ENCODE measurements around the gene GRAMD2B. TPM values are rescaled to one million over a fixed set of nuclear protein-coding genes. Genes with fewer than 3 reads are reported as not detected.
"Not testable (repeated sequence)": the region's sequence is repeated elsewhere in the genome, so short reads cannot be mapped to it uniquely, and the experiment has no call there.

The GRAMD2B gene
- total RNA-seq, 1 donor from 2014 or later: 11.2 TPM

DNA sequence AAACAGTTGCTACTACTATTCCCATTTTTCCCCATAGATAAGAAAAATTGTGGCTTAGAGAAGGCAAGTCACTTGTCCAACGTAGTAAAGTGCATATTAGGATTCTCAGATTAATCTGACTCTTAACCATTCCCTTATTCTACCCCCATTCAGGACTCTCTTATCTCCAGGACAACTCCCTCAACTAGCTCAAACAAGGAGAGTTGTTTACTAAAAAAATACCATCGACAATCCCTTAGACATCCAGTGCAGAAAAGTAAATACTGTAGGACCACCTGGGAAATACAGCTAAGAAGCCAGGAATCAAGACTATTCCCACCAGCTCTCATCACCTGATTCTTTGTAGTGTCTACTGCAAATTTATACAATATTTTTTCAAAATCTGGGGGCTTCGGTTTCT lies 9.4 kb upstream of the GRAMD2B start:
- no peak for DNase-seq

DNA sequence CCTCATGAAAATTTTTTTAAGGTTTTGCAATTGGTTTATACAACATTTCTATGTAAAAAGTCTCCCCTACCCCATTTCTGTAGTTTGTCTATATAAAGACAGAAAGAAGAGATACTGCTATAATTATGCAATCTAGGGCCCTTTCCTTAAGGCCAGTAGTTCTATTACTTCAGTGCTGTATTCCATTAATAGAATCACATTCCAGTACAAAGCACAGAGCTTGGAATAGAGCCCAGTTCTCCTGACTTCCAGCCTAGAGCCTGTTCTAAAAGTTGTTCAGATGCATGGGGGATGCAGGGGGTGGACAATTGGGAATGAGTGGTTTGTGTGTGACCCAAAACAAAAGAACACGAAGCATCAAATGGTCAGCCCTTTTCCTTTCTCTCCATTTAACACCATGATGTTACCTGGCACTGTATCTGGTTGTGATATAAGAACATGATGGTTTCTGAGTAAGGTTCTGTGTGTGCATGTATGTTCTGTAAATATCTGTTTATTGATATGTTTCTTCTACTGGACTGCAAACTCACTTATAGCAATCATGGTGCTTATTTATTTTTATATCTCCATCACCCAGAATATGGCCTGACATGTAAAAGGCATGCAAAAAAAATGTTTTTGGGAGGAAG lies 8.2 kb upstream of the GRAMD2B start:
- DNase-seq: no peak

DNA sequence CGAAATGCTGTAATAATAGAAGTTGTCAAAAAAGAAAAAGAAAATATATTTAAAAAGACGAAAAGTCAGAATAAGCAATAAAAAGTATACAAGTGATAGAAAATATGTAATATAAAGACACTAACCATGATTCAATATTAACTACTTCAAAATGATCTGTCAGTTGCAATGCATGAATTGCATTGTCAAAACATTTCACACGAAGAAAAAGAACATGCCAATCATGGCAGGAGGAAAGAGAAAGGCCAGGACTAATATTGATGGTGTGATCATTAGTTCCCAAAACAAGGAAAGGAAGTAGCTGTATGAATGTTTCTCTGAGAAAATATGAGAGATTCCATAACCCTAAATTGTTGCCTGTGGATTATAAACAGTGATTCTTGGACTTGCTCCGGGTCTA lies 7.4 kb upstream of the GRAMD2B start:
- no peak for DNase-seq

DNA sequence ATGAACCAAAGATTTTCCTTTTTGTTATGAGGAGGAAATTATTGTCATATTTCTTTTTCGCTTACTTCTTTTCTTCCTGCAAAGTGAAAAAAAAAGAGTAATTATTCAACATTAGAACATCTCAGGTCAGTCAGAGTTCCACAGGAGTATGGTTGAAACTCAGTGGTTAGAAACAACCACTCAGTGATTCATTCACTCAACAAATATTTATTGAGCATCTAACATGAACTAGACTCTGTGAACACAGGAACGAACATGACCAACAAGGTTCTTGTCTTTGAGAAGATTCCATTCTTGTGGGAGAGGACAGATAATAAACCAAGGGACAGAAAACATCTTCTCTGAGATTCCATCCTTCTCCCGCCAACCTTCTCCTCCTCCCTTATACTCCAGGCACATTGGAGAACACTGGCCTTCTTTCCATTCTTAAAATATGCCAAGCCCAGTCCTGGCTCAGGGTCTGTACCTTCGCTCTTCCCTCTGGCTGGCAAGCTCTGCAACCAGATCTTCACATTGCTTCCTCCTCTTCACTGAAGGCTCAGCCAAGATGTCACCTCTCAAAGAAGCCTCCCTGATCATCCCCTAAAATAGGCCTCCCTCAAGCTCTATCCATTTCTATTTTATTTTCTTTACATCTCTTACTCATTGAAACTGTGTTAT lies 6.8 kb upstream of the GRAMD2B start:
- DNase-seq: peak; percentile 26

DNA sequence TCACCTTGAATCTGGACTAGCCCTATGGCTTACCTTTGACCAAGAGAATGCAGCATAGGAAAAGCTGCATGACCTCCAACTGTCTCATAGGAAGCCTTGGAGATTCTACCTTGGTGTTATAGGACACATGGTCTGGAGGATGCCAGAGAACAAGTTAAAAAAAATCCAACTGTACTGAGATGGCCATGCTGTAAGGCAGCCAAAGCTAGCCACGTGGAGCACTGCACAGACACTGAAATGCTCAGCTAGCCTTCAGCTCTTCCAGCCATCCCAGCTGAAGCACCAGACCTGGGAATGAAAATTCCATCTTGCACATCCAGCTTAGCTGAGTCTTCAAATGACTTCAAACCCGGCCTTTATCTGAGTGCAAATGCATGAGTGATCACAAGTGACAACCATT lies 6.0 kb upstream of the GRAMD2B start:
- DNase-seq: no peak

DNA sequence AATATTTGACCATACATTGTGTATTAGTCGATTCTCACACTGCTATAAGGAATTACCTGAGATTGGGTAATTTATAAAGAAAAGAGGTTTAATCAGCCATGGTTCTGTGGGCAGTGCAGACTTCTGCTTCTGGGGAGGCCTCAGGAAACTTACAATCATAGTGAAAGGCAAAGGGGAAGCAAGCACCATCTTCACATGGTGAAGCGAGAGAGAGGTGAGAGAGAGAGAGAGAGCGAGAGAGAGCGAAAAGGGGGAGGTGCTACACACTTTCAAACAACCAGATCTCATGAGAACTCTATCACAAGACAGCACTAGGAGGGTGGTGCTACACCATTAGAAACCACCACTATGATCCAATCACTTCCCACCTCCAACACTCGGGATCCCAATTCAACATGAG lies 4.1 kb upstream of the GRAMD2B start:
- no peak for DNase-seq

DNA sequence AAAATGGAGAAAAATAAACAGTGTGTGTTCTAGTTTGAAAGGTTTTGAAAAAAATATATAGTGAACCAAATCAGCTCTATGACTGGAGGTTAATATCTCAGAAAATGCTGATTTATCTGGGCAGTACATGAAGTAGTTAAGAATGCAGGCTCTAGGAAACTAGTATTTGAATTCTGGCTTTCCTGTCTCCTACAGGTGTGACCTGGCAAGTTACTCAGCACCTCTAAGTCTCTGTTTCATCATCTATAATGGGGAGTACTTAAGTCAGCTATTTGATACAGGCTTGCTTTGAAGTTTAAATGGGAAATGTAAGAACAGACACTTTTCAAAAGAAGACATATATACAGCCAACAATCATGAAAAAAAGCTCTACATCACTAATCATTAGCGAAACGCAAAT lies 5.2 kb downstream of the GRAMD2B start:
- DNase-seq: no peak

DNA sequence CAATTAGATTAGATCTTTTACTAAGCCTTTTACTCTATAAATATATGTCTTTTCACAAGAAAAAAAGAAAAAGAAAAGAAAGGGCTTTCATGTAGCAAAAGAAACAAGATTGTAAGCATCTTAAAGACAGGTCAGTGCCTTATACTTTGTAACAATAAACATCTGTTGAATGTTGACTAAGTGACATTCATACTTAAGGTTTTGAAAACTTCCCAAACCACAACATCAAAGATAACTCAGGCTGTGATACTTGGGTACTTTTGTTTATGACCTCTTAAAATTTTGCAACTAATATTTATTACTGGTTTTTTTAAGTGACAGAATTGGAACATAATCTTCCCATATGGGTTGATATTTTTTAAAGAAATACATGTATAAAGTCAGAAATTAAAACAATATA lies 7.4 kb downstream of the GRAMD2B start:
- no peak for DNase-seq

DNA sequence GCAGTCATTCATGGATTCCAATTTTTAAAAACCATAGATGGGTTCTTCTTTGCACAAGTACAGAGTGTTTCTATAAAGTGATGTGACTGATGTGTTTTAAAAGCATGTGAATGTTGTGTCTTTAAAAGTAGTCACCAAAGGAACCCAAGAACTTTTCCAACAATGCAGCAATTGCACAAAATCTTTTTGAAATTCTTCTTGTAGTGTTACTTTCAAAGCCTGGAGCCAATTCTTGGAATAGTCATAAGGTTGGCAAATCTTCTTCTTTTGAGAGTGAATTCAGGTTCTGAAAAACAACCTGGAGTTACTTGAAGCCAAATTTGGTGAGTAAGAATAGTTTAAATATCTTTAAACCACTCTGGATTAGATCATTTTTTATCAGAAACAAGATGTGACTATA lies 10.5 kb downstream of the GRAMD2B start:
- DNase-seq: no peak

DNA sequence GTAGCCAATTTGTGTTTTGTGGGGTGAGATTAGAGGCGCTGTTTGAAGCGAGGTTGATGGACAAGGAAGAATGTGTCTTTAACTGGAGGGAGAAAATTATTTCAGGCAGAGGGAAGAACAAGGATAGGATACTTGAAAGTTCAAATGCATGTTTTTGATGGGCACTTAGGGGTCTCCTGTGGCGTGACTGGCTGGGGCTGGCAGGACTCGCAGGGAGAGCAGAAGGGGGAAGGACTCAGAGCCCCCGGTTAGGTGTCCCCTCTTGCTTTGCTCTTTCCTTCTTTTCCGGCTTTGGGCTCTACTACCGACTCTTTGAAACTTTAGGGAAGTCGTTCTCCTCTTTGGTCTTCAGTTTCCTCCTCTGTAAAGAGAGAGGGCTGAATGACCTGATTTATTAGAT lies 12.1 kb downstream of the GRAMD2B start:
- no peak for DNase-seq

DNA sequence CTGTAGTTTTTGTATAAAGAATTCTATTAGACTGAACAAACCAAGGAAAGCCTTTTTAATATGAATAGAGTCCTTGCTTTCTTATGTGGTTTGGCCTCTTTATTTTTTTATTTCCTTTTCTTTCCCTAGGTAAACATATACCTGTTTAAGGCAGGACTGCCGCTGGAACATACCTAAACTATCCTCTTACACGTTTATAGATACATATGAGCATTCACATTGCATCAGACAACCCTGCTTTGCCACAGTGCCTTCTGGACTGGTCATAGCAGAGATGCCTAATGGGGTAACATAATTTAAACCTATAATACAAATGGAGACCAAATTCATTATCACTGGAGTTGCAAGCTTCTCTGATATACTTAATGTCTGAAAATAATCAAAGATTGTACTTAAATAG lies 12.5 kb downstream of the GRAMD2B start:
- DNase-seq: no peak

DNA sequence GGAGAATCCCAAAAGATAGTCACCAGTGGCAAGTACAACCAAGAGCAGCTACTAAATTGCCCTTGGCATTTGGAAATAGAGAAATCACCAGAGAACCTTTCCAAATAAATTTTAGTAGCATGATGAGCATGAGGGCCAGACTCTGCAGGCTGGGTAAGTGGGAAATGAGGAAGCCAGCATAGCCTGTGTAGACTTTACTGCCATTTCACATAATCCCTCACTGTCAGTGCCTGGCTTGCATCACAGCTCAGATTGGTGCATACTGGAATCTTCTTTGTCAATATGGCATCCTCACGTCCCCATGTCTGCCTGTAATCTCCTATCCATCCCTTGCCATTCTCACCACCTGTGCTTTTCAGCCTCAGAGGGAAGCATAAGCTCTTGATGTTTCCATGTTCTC lies 14.5 kb downstream of the GRAMD2B start:
- no peak for DNase-seq

DNA sequence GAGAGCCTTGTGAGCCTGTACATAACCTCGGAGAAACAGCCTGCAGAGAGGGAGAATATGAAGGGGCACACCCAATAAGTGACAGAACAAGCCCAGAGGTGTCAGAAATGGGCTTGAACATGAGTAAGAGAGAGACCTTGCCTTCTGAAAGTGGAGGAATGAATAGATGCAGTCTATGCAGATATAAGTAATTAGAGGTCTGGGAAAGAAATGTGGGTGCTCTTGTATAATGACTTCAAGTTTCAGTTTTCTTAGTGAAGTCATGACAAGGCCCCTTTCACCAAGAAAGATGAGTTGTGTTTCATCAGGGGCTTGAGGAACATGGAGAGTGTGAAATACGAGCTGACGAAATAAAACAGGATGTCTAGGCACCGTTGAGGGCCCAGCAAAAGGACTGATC lies 15.1 kb downstream of the GRAMD2B start:
- DNase-seq: no peak

DNA sequence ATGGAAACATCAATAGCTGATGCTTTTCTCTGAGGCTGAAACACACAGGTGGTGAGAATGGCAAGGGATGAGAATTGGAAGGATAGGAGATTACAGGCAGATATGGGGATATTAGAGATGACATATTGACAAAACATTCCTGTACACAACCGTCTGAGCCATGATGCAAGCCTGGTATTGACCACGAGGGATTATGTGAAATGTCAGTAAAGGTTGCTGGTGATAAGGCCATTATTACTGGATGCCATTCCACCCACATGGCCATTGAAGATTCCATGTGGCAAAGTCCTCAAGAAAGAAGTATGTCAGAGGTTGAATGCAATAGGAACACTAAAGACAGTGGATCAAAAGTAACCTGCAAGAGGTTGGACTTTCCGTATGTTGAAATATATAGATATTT lies 15.7 kb downstream of the GRAMD2B start:
- no peak for DNase-seq

DNA sequence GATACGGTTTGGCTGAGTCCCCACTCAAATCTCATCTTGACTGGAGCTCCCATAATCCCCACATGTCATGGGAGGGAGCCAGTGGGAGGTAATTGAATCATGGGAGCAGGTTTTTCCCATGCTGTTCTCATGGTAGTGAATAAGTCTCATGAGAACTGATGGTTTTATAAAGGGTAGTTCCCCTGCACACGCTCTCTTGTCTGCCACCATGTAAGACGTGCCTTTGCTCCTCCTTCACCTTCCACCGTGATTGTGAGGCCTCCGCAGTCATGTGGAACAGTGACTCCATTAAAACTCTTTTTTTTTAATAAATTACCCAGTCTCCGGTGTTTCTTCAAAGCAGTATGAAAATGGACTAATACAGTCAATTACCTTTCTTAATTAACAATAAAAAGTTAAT lies 16.5 kb downstream of the GRAMD2B start:
- DNase-seq: not testable (repeated sequence)

DNA sequence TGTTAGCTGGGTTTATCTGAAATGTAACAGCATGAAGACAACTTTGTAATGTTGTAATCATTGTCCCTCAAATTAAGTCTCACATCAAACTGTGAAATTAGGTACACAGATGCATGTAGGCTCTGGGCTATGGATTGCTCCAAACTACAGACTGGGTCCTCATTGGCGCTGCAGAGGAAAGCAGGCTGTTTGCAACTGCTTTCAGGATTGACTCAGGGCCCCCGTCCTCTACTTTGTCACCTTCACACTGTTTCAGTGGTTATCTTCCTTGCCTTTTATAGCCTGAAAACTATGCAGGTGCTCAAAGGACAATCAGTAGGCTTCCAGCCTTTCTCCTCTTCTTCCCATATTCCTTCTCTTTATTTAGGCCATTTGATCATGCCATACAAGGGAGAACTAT lies 18.0 kb downstream of the GRAMD2B start:
- DNase-seq: no peak

DNA sequence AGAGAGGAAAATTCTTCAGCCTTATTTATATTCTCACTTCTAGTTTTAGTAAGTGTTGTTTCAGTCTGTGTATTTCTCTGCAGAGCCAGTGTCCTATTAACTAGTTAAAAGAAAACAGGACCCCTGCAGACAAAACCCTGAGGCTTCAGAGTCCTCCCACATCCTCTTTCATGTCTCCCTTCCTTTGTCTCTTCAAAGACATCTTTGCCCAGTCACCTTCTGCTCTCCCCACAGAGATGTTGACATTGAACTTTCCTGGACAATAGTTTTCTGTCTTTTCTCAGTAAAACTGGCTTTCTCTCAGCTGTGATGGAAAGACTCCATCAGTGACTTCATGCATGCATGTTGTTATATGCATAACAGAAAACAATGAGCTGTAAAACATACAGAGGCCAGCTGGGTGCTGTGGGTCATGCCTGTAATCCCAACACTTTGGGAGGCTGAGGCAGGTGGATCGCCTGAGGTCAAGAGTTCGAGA lies 20.2 kb downstream of the GRAMD2B start:
- DNase-seq: no peak

DNA sequence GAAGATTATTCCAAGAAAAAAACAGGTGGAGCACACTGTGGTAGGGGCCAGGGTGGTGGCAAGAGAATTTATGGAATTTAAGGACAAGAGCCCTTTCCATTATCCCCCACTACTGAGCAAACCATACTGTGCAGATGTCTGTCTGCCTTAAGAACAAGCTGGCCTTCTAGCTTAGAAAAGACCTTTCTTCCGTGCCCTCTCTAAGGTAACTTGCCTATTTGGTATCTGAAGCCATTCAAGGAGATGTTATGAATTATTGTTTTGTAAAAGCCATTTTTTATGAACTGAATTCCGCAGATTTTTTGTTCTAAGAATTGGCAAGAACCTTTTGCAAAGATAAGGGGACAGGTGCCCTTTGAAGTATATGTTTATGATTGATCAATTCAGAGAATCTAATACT lies 20.9 kb downstream of the GRAMD2B start:
- DNase-seq: no peak

DNA sequence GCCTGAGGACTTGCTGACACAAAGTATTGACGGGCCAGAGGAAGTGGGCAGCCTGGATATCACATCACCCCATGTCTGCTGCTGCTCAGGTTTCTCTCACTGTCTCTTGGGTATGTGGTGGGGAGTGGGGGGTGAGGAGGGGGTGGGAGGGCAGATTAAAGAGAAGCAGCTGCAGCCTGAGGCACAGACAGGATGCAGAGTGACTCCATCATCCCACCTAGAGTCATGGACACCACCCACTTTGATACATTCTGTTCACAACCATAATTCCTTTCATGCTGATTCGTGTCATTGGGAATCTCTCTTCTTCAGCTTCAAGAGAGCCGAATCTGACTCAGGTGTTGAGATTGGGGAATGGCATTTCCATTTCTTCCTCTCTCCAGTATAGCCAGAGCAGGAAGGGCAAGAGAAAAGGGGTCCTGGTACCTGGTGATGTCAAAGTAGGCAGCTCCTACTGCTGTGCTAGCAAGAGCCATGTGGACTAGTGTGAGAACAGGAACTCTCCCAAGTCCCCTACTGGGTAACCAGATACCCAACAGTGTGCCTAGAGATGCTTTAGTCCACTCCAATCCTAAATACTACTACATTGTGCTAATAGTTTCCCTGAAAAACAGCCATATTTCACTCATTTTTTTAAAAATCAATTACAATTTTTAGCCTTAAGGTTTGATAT lies 22.4 kb downstream of the GRAMD2B start:
- no peak for DNase-seq

DNA sequence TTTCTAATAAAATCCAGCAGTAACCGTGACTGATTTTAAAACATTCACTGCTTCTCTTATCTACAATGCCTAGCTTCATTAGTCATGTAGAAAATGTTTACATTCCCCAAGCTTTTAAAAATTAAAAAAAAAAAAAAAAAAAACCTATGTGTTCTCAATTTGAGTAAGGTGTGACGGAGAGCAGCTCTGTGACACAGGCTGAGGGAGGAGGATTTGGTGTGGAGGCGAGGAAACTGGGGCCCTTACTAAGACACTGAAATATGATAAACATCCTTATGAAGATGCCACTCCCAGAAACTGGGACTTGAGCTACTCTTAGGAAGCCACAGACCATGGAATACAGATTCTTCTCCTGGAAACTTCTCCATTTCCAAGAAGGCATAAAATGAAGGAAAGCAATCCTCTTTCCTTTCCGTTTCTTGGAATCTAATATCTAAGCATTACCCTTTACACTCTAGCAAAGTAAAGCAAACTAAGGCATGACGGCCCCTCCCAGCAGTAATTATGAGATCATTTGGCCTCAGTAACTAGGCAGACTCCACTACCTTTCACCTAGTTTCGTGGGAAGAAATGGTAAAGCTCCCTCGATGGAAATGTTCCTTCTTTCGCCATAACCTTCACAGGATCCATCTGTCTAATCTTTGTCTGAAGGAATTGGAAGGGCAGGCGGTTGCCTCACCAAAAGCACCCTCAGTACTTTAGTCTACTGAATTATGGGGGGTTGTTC lies 23.5 kb downstream of the GRAMD2B start:
- DNase-seq: no peak

DNA sequence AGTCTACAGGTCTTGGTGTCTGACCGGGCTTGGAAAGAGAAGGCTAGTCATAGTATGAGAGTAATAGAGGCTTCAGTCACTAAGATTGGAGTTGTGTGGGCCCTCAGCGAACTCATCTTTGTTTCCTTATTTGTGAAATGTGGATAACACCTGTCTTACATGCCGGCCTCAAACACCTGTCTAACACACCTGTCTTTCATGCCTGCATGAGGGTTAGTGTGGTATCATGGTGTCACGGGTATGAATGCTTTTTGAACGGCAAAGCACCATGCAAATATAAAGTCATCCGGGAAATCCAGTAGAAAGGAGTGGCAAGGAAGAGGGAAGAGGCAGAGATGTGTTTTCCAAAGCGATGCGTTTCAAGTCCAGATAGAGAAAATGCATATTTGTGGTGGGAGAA lies 25.5 kb downstream of the GRAMD2B start:
- no peak for DNase-seq

DNA sequence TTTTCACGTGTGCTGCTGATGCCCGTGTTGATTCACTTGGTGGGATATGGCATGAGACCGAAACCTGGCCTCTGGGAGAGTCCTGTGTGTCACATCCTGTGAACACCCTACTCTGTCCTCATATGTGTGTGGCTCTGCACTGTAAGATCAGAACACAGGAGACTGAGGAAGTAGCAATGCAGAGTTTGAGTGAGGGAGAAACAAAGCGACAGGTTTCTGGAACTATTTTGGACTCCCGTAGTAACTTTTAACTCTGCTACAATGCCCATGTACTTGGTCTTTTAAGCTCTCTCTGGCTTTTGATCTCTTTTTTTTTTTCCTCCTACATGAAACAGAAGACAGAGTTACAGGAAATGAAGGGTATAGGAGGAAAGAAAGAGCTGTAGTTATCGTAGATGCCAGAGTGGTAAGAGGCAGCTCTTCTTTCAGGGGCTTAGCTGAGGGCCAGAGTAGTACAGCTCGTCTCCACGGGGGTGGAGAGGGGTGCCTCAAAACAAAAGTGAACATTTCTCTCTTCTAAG lies 26.6 kb downstream of the GRAMD2B start:
- no peak for DNase-seq

DNA sequence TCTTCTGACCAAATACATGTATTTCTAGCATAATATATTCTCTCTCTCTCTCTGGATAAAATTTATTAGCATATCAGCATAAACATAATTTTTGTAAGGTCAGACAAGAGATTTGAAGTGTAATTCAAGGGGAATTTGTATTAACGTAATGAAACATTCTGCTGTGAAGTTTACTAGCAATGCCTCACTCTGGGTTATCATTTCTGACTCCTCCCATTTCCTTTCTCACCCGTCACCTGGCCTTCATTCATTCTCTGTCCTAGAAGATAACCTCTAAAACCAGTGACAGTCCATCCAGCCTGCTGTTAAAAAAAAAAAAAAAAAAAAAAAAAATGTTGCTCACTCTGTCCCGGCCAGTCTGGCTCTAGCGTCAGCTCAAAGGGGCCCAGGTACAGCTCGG lies 27.1 kb downstream of the GRAMD2B start:
- DNase-seq: no peak
